Nephron progenitor cell (in vitro differentiated cells): ENCODE data around the gene C5orf15.

ENCODE experiments used
- DNase-seq: peaks from one replicate; pipeline ENCODE4 v3.0.0; 2021
- H3K27ac Mint-ChIP-seq: 2 replicates; pipeline ENCODE4 v1.8.0; 2021; ENCODE audit warnings: mild to moderate bottlenecking, moderate library complexity, mixed read lengths
- H3K27me3 Mint-ChIP-seq: 2 replicates; pipeline ENCODE4 v1.8.0; 2021; ENCODE audit warnings: mild to moderate bottlenecking, low read depth, mixed read lengths; ENCODE audit not compliant: poor library complexity
- H3K36me3 Mint-ChIP-seq: 2 replicates; pipeline ENCODE4 v1.8.0; 2021; ENCODE audit warnings: low read depth, mixed read lengths
- H3K4me1 Mint-ChIP-seq: 2 replicates; pipeline ENCODE4 v1.8.0; 2021; ENCODE audit warnings: mixed read lengths
- H3K4me3 Mint-ChIP-seq: 2 replicates; pipeline ENCODE4 v1.8.0; 2021; ENCODE audit warnings: mild to moderate bottlenecking, moderate library complexity, mixed read lengths
- H3K9me3 Mint-ChIP-seq: 2 replicates; pipeline ENCODE4 v1.8.0; 2021; ENCODE audit warnings: mild to moderate bottlenecking, moderate library complexity, mixed read lengths
- CTCF ChIP-seq: fragments of 200-600 bp; sonication (generic); IDR thresholded peaks from 2 replicates; pipeline ENCODE4 v1.5.0; 2021; ENCODE audit warnings: antibody characterized with exemption

C5orf15 gene

GRCh38 chr5:133968204-133968980 lies at the start of gene C5orf15:
Gene C5orf15 (minus strand): TSS chr5:133968625. CDS start chr5:133968584, 41 bp downstream.
- peaks cover 38% of the 10 kb centered on the region for H3K36me3 Mint-ChIP-seq
- peaks cover 13% of the 10 kb centered on the region for H3K9me3 Mint-ChIP-seq
- no peaks in the 10 kb centered on the region for H3K27me3 Mint-ChIP-seq
- TF ChIP-seq CTCF, result no peak
- H3K27ac Mint-ChIP-seq, result peak within 1 kb of the TSS; percentile 98
- DNase-seq, result peak; percentile 88
- H3K4me1 Mint-ChIP-seq, result peaks cover 40% of the 10 kb centered on the region
- peak within 1 kb of the TSS; percentile 98 for H3K4me3 Mint-ChIP-seq

GRCh38 chr5:134008266-134008749 lies 39.9 kb upstream of the C5orf15 start:
- DNase-seq, result no peak
- peak overlapping the region; percentile 48 for H3K4me3 Mint-ChIP-seq
- H3K27ac Mint-ChIP-seq, result no peak overlapping the region
- peaks cover 15% of the 10 kb centered on the region for H3K9me3 Mint-ChIP-seq
- no peak for TF ChIP-seq CTCF
- no peaks in the 10 kb centered on the region for H3K36me3 Mint-ChIP-seq
- peaks cover 14% of the 10 kb centered on the region for H3K27me3 Mint-ChIP-seq
- peaks cover 38% of the 10 kb centered on the region for H3K4me1 Mint-ChIP-seq

GRCh38 chr5:134007581-134008265 lies 39.3 kb upstream of the C5orf15 start:
- Mint-ChIP-seq H3K27me3 (peaks cover 8% of the 10 kb centered on the region), H3K36me3 (no peaks in the 10 kb centered on the region), H3K4me1 (peaks cover 44% of the 10 kb centered on the region), H3K4me3 (peak overlapping the region; percentile 48), H3K9me3 (peaks cover 9% of the 10 kb centered on the region), H3K27ac (no peak overlapping the region)
- peak; percentile 50 for DNase-seq
- TF ChIP-seq CTCF, result no peak

GRCh38 chr5:134006115-134006514 lies 37.7 kb upstream of the C5orf15 start:
- Mint-ChIP-seq H3K4me3 (peak overlapping the region; percentile 91), H3K9me3 (no peaks in the 10 kb centered on the region), H3K4me1 (peaks cover 58% of the 10 kb centered on the region), H3K27ac (peak overlapping the region; percentile 99), H3K27me3 (peaks cover 3% of the 10 kb centered on the region), H3K36me3 (peaks cover 11% of the 10 kb centered on the region)
- no peak for TF ChIP-seq CTCF
- DNase-seq, result no peak

- peaks cover 14% of the 10 kb centered on the region for H3K36me3 Mint-ChIP-seq
- no peaks in the 10 kb centered on the region for H3K9me3 Mint-ChIP-seq
- H3K27ac Mint-ChIP-seq, result peak overlapping the region; percentile 99
- peak; percentile 56 for DNase-seq
- H3K27me3 Mint-ChIP-seq, result peaks cover 3% of the 10 kb centered on the region
- peaks cover 61% of the 10 kb centered on the region for H3K4me1 Mint-ChIP-seq
- no peak for TF ChIP-seq CTCF
- H3K4me3 Mint-ChIP-seq, result peak overlapping the region; percentile 91
These were observed 37.1 kb upstream of the C5orf15 start for GRCh38 chr5:134005417-134006061.
